H1 (cell line): ENCODE data around the gene CLCA4. TPM values are rescaled to one million over a fixed set of nuclear protein-coding genes. Genes with fewer than 3 reads are reported as not detected.

ENCODE experiments used
- JUN ChIP-seq: IDR thresholded peaks from 2 replicates; pipeline ENCODE4 v1.6.1; 2011; ENCODE audit warnings: low read depth, mild to moderate bottlenecking, improper control_type of control experiment, low read length
- RFX5 ChIP-seq: IDR thresholded peaks from 2 replicates; pipeline ENCODE4 v1.6.1; 2011; ENCODE audit warnings: low read depth, low read length, improper control_type of control experiment, borderline replicate concordance
- SIRT6 ChIP-seq: IDR thresholded peaks from one replicate; pipeline ENCODE4 v1.7.1; 2012; ENCODE audit warnings: low read length, inconsistent platforms
- polyA plus RNA-seq, 7 experiments: library from polyadenylated mRNA; depleted of rRNA in 3 of 7; stranded (reverse) in 5 of 7; unstranded in 2 of 7; fragments of >200 nt in 5 of 7; fragments of 200-250 nt in 2 of 7; gene quantifications; 1 replicate in 5 of 7; 2 replicates in 1 of 7; 4 replicates in 1 of 7; pipeline versions ENCODE4 v1.2.1 to v1.2.3, GENCODE V29; 2011 to 2013; ENCODE audit warnings: missing spikeins in 2 of 7, mixed read lengths in 2 of 7
- total RNA-seq: library from RNA; stranded (reverse); fragmentation: NEBNext Ultra II Directional; extraction: Animal tissue kit (Norgen Biotek cat#: 25700); gene quantifications from 2 replicates; pipeline ENCODE4 v1.2.1, GENCODE V29; 2021
- TF ChIP-seq, protein P1 (sequence below): fragments of 300-600 bp; sonication (generic); IDR thresholded peaks from 2 replicates; pipeline ENCODE4 v1.7.1; 2012; ENCODE audit warnings: low read length, moderate library complexity, mild to moderate bottlenecking, inconsistent platforms; ENCODE audit not compliant: insufficient replicate concordance
- TF ChIP-seq, protein P2 (sequence below): IDR thresholded peaks from 2 replicates; pipeline ENCODE4 v1.6.1; 2011; ENCODE audit warnings: low read depth, mild to moderate bottlenecking, low read length; ENCODE audit not compliant: insufficient read depth
- TF ChIP-seq, protein P3 (sequence below): IDR thresholded peaks from 2 replicates; pipeline ENCODE4 v1.6.1; 2012; ENCODE audit warnings: inconsistent platforms

CLCA4 gene
- total and polyA plus RNA-seq, 2 of the 8 experiments (the other 6 are each of a cell fraction or from before 2014, with no cell fraction given), result not detected

DNA sequence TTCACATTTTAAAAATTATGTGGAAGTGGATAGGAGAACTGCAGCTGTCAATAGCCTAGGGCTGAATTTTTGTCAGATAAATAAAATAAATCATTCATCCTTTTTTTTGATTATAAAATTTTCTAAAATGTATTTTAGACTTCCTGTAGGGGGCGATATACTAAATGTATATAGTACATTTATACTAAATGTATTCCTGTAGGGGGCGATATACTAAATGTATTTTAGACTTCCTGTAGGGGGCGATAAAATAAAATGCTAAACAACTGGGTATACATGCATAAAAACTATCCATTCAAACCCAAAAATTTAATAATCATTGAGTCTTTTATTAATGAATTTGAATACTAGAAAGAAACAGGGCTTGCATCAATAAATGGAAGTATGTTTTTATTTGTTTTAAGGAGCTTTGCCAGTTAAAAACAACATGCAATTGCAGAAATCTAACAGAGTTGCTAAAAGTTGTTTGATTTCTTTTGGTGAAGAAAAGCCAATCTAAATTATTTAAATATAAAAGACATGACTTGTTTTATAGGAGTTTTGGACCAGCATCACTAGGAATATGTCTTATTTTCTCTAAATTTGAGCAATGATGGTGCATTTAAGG lies 46.8 kb upstream of the CLCA4 start (continued):
- TF ChIP-seq, protein P1, sequence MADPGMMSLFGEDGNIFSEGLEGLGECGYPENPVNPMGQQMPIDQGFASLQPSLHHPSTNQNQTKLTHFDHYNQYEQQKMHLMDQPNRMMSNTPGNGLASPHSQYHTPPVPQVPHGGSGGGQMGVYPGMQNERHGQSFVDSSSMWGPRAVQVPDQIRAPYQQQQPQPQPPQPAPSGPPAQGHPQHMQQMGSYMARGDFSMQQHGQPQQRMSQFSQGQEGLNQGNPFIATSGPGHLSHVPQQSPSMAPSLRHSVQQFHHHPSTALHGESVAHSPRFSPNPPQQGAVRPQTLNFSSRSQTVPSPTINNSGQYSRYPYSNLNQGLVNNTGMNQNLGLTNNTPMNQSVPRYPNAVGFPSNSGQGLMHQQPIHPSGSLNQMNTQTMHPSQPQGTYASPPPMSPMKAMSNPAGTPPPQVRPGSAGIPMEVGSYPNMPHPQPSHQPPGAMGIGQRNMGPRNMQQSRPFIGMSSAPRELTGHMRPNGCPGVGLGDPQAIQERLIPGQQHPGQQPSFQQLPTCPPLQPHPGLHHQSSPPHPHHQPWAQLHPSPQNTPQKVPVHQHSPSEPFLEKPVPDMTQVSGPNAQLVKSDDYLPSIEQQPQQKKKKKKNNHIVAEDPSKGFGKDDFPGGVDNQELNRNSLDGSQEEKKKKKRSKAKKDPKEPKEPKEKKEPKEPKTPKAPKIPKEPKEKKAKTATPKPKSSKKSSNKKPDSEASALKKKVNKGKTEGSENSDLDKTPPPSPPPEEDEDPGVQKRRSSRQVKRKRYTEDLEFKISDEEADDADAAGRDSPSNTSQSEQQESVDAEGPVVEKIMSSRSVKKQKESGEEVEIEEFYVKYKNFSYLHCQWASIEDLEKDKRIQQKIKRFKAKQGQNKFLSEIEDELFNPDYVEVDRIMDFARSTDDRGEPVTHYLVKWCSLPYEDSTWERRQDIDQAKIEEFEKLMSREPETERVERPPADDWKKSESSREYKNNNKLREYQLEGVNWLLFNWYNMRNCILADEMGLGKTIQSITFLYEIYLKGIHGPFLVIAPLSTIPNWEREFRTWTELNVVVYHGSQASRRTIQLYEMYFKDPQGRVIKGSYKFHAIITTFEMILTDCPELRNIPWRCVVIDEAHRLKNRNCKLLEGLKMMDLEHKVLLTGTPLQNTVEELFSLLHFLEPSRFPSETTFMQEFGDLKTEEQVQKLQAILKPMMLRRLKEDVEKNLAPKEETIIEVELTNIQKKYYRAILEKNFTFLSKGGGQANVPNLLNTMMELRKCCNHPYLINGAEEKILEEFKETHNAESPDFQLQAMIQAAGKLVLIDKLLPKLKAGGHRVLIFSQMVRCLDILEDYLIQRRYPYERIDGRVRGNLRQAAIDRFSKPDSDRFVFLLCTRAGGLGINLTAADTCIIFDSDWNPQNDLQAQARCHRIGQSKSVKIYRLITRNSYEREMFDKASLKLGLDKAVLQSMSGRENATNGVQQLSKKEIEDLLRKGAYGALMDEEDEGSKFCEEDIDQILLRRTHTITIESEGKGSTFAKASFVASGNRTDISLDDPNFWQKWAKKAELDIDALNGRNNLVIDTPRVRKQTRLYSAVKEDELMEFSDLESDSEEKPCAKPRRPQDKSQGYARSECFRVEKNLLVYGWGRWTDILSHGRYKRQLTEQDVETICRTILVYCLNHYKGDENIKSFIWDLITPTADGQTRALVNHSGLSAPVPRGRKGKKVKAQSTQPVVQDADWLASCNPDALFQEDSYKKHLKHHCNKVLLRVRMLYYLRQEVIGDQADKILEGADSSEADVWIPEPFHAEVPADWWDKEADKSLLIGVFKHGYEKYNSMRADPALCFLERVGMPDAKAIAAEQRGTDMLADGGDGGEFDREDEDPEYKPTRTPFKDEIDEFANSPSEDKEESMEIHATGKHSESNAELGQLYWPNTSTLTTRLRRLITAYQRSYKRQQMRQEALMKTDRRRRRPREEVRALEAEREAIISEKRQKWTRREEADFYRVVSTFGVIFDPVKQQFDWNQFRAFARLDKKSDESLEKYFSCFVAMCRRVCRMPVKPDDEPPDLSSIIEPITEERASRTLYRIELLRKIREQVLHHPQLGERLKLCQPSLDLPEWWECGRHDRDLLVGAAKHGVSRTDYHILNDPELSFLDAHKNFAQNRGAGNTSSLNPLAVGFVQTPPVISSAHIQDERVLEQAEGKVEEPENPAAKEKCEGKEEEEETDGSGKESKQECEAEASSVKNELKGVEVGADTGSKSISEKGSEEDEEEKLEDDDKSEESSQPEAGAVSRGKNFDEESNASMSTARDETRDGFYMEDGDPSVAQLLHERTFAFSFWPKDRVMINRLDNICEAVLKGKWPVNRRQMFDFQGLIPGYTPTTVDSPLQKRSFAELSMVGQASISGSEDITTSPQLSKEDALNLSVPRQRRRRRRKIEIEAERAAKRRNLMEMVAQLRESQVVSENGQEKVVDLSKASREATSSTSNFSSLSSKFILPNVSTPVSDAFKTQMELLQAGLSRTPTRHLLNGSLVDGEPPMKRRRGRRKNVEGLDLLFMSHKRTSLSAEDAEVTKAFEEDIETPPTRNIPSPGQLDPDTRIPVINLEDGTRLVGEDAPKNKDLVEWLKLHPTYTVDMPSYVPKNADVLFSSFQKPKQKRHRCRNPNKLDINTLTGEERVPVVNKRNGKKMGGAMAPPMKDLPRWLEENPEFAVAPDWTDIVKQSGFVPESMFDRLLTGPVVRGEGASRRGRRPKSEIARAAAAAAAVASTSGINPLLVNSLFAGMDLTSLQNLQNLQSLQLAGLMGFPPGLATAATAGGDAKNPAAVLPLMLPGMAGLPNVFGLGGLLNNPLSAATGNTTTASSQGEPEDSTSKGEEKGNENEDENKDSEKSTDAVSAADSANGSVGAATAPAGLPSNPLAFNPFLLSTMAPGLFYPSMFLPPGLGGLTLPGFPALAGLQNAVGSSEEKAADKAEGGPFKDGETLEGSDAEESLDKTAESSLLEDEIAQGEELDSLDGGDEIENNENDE, result peak; percentile 55
- TF ChIP-seq, protein P2, sequence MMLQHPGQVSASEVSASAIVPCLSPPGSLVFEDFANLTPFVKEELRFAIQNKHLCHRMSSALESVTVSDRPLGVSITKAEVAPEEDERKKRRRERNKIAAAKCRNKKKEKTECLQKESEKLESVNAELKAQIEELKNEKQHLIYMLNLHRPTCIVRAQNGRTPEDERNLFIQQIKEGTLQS, result peak; percentile 31; the same call in 1 of the 2 replicates
- TF ChIP-seq SIRT6, result no peak
- no peak for TF ChIP-seq RFX5
- no peak for TF ChIP-seq JUN
- TF ChIP-seq, protein P3, sequence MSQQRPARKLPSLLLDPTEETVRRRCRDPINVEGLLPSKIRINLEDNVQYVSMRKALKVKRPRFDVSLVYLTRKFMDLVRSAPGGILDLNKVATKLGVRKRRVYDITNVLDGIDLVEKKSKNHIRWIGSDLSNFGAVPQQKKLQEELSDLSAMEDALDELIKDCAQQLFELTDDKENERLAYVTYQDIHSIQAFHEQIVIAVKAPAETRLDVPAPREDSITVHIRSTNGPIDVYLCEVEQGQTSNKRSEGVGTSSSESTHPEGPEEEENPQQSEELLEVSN, result no peak
